ENCODE results near the gene MUC15.

MUC15 gene

DNA sequence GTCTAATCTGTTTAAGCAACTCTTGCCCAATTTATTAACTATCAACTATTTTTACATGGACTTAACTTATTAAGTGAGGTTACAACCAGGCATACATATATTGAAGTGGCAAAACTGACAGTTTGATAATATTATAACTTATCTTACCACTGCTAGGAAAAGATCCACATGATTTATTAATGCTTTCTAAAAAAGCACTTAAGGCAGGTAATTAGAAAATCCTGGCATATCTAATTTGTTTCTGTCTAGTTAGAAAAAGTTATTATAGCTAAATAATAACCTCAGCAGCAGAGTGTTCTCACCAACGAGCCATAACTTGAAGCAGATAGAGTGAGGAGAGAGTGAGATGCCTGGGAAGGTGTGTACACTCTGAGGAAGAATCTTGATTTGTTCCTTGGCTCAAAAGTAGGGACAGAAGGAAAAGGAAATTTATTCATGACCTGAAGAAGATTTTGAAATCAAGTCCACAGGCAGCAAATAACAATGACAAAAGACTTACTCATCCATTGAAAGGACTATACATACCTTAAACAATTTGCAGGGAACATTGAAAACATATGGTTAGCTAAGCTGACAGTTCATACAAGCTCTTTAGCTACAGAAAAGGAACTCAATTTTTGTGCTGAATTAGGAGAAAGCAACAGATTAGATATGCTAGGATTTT lies 7.1 kb upstream of the MUC15 start:
- no peak for FAIRE-seq
- DNase-seq (ENCODE audit: insufficient read length, low spot score) = no peak

DNA sequence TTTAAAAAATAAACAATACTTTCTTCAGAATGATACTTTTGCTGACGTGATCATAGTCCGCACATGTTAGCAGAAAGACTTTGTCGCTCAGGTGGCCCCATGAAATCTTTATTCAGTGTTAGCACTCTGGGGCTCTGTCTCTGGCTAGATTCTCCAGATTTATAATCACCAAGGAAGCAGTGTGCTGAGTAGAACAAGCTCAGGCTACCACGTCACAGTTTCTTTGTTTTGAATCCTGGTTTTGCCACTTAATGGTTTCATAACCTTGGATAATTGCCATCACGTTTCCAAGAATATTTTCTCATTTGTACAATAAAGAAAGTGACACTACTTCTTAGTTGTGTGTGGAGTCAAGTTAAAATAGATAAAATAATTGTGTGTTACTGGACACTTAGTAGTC lies 3.9 kb upstream of the MUC15 start:
- FAIRE-seq (no peak), DNase-seq (ENCODE audit: insufficient read length, low spot score) (no peak)

DNA sequence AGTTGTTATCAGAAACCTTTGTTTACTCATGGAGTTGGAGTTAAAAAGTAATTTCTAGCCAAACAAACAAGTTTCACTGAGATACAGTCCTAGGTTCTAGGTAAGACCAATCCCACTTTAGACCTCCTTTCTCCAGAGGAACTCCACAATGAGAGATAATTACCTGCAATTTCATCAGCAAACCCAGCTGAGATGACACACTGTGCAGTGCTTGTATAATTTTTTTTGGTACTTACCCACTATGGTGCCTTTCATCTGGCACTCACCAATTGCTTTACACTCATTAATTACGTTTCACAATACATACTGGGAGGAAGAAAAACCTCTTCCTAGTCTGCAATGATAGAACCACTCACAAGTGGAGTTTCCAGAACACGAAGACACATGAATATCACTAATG lies 1.8 kb upstream of the MUC15 start:
- DNase-seq (ENCODE audit: insufficient read length, low spot score) (no peak), FAIRE-seq (no peak)

DNA sequence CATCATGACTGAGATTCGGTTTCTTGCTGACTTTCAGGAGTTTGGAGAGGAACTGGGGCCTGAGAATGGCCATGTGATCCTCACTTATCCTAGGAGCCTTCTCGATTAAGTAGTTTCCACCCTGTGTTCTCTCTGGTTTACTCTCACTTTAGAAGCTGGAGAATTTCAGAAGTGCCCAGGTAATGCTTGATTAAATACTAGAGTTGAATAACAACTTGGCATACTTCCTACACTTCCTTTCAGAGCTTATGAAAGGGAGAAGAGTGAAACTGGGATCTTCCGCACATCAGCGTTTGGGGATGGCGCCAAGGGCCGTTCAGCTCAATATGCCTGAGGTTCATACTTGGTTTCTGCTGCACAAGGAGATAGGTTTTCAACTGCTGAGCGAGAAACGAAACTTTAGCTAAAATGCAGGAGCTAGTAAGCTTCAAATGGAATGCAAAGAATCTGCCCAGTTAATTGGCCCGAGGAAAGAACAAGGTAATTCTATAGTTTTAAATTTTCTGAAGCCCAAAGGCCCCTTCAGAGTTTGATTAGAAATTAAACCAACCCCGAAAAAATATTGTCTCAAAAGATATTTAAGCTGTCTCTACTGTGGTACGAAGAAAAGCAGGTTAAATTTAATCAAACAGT lies 823 bp upstream of the MUC15 start:
- FAIRE-seq = no peak

DNA sequence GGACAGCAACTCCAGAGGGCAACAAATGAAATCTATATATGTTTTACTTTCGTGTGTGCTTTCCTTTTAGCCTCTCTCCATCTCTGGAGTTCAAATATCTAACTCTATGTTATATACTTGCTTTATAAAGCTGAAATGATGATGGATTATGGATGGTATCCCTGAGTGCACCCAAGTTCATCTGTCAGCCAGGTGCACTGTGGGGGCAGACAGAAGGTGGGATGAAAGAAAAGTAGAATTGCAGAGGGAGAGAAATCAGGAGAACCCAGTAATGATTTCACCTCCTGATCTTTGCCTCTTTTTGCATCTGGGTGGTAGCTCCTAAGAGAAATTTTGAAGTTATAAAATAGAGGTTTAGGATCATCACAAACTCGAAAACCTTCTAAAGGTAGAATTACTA lies 2.4 kb downstream of the MUC15 start:
- DNase-seq (ENCODE audit: insufficient read length, low spot score) (no peak), FAIRE-seq (no peak)

More for the DNA sequence above, 823 bp upstream of the MUC15 start:
- DNase-seq (ENCODE audit: insufficient read length, low spot score) = no peak

DNA sequence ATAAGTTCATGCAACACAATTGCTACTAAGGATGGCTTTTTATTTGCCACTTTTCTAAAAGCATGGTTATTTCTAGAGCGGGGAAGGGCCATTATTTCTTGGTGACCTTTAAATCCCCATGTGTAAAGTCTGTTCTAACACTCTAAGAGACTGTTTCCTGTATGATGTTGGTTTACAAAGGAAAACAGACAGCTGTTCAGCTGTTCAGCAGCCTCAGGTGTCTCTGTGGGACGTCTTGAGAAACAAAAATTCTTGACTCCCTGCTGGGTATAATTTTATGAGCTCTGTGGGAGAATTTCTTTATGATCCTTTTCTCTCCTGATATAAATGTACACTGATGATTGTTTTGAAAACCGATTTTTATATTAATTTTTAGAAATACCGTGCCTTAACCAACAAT lies 13.9 kb downstream of the MUC15 start:
- no peak for FAIRE-seq

DNA sequence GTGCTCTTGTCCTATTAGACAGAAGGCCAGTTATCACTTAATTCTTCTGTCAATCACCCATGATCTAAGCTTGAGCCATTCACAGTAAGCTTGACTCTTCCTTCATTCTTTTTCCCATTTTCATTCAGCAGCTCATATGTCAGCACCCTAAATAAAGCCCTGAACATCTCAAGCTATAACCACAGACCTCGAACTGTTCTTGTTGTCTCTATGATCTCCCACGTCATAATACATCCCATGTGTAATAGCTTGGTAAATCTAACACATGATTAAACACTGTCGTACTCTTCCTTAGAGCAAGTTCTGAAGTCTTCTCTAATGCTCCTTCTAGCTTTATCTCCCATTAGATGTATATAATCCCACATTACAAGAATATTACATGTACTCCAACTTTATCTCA lies 14.4 kb downstream of the MUC15 start:
- FAIRE-seq = no peak
- no peak for DNase-seq (ENCODE audit: insufficient read length, low spot score)

More for the DNA sequence above, 13.9 kb downstream of the MUC15 start:
- no peak for DNase-seq (ENCODE audit: insufficient read length, low spot score)

DNA sequence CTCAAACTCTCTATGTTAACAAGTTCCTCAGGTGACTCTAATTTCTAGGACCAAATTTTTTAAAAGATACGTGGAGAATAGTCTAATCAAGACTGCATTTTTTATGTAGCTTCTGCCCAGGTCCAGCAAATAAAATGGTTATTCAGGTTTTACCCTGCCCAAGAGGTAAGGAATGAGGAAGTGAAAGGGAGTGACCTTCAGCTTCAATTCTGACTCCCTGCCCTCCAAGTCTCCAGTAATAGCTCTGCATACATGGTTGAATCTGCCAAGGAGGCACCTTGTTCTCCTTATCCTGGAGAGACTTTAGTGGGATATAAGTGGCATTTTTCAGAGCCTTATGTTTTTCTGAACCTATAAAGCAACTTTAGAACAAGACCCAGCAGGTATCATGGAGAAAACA lies 15.5 kb downstream of the MUC15 start:
- FAIRE-seq (no peak), DNase-seq (ENCODE audit: insufficient read length, low spot score) (no peak)

DNA sequence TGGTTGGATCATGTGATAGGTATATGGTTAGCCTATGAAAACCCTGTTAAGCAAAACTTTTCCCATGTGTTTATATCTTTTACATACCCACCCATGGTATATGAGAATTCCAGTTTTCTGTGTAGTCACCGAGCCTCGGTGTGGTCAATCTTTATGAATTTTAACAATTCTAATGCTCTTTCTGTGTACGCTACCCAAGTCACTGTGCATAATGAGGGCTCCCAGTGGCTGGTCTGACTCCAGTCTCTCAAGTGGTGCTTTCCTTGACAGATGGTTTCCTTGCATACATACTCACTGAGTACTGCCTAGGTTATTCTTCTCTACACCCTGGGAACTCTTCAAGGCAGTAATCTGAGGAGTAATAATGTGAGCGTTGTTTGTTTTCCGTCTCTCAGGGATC lies 17.6 kb downstream of the MUC15 start:
- no peak for FAIRE-seq

DNA sequence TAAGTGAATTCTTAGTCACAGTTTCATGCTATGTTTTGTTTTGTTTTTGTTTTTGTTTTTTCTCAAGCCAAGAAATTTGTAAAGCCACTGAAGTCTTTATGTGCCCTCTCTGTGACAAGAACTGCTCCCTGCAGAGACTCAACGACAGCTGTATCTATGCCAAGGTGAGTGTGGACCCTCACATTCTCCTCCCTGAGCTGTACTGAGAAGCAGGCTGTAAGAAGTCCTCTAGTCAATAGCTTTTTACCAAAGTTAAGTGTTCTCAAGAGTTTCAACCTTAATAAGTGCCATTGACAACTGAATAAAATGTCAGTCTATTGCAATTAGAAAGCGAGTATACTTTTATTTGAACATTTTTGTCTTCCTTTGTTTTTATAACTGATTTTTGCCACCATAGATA lies 18.9 kb downstream of the MUC15 start:
- DNase-seq (ENCODE audit: insufficient read length, low spot score) = no peak
- FAIRE-seq = no peak

More for the DNA sequence above, 17.6 kb downstream of the MUC15 start:
- DNase-seq (ENCODE audit: insufficient read length, low spot score) = no peak

DNA sequence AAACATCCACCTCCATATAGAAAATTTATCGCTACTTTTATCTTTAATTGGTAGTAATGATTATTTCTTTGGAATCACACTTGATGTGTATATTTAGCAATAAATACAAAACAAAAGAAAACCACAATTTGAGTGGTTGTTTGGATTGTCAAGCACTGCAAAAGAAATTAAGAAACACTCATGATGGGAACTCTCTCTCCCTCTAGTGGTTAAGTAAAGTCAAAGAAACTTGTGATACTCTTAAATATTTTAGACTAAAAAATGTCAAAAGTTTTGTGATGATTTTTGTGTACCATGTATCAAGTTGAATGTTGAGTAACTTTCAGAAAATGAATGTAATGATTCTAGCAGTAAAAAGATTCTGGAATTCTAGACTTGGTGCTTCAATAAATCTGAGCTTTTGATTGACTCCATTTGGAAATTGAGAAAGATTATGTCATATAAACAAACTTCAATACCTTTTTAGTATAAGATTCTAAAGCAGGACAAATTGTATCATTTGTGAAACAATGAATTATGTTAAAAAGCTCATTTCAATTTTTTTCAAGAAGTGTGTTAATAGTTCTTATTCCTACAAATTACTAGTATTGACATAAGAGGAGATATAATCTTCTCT lies 20.8 kb downstream of the MUC15 start:
- DNase-seq (ENCODE audit: insufficient read length, low spot score) (no peak), FAIRE-seq (no peak)

DNA sequence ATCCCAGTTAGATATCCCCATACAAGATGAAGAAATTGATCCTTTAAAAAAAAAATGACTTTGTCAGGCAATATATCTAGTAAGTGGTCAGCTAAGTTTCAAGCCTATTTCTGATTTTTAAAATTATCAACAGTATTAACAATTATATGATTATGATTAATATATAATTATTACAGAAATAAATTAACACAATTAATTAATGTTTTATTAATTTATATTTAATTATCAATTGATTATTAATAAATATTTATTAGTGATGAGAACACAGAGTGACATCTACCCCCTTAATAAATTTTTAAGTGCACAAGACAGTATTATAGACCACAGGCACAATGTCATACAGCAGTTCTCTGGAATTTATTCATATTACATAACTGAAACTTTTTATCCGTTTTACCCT lies 22.0 kb downstream of the MUC15 start:
- FAIRE-seq = no peak
- DNase-seq (ENCODE audit: insufficient read length, low spot score) = no peak

DNA sequence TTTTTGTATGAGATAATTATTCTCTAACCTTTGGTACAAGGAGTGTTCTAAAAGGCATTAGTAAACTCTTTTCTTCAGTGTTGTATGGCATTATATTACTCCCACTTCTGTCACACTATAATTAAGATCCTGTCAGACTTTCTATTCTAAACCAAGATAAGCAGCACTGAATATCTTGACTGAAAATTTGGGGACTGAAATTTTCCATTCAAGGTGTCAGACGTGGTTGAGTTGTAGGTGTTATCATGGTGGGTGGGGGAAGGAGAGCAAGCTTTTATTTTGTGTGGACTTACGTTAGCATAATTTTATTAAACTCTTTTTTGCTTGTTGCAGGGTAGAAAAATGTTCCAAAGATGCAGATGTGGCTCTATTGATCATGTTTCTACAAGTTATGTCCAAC lies 22.9 kb downstream of the MUC15 start:
- DNase-seq (ENCODE audit: insufficient read length, low spot score) = no peak
- FAIRE-seq = no peak

DNA sequence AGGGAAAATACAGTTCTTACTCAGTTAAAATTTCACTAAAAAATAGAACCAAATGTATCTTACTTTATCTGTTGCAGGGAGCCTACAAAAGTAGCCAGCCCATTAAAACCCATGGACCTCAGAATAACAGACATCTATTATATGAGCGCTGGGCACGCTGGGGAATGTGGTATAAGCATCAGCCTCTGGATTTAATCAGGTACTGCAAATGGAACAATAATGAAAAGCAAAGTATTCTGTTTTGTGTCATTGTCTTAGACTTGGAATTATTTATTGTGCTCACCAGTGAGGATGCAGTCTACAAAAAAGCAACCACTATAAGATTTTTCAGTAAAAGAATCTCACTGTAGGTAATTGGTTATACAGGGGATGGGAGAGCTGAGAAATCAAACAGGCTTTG lies 30.2 kb downstream of the MUC15 start:
- DNase-seq (ENCODE audit: insufficient read length, low spot score) (no peak), FAIRE-seq (no peak)

DNA sequence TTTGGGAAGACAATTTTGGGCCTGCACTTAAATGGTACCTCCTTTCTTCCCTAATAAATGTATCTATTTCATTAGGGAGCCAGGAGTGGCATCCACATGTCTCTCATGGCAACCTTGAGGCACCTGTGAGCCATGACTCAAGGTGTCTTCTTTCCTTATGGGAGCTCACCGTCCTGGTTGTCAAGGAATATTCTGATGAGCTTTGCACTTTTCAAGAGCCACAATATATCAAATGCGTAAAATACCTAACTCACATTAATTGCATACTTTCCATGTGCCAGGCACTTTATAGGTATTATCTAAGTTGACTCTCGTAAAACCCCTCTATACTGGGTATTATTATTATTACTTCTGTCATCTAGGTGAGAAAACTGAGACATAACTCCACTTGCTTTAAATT lies 32.5 kb downstream of the MUC15 start:
- FAIRE-seq (no peak), DNase-seq (ENCODE audit: insufficient read length, low spot score) (no peak)

DNA sequence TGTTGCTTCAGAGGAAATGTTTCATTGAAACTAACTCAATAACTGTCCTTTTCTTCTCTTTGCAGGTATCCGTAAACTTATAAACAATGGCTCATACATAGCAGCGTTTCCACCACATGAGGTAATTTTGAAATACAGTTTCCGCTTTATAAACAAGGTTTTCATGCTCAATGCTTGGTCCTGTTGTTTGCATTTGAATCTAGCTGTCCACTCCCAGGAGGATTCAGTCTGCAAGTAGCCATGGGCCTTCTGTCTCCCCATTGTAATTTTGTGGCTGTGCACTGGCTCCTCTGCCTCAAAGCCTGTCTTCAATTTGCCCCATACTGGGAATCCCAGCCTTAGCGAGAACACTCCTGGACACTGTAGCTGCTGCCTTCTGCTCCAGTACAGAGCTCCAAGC lies 34.7 kb downstream of the MUC15 start:
- no peak for DNase-seq (ENCODE audit: insufficient read length, low spot score)
- no peak for FAIRE-seq

DNA sequence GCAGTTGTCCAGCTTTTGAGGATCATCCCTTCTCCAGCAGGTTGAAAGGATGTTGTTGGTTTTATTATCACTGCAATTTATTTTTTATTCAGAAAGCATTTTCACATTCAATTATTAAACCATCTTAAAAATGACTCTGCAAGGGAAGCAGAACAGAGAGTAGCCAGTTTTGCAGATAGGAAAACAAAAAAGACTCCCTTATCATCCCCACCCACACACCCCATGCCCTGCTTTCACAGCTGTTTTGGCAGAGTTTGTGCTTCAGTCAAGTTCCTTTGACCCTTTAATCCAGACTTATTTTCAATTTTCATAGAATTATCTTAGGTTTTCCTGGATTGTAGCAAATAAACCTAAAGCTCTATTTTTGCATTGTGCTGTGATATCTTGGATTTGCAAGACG lies 44.4 kb downstream of the MUC15 start:
- no peak for DNase-seq (ENCODE audit: insufficient read length, low spot score)
- FAIRE-seq = no peak

DNA sequence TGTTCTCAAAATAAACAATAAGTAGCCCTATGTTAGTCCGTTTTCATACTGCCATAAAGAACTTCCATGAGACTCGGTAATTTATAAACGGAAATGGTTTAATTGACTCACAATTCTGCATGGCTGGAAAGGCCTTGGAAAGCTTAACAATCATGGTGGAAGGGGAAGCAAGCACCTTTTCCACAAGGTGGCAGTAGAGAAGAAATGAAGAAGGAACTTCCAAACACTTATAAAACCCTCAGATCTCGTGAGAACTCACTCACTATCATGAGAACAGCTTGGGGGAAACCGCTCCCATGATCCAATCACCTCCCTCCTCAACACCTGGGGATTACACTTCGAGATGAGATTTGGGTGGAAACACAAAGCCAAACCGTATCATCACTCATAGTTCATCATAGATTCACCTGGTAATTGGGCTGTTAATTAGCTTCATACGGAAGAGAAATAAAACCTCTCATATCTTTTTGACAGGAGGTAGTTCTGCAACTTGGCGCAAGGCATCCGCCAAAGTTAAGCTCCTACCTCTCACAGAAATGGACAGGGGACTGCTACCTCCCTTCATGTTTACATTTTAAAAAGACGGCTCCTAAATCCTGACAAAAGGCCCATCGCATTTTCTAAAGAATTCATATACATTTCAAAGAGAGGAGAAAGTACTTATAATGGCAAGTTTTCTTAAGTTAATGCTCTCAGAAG lies 49.0 kb downstream of the MUC15 start:
- DNase-seq (ENCODE audit: insufficient read length, low spot score) = no peak
- no peak for FAIRE-seq

DNA sequence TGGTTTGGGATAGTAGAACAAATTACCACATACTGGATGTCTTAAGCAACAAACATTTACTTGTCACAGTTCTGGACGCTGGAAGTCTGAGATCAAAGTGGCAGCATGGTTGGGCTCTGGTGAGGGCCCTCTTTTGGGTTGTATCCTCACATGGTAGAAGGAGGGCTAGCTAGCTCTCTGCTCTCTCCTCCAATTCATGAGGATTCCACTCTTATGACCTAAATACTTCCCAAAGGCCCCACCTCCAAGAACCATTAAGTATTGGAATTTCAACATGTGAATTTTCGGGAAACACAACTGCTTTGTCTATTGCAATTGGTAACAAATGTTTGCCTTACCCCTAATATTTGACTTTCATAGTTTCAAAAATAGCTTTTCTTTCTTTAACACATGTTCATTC lies 52.6 kb downstream of the MUC15 start:
- FAIRE-seq = no peak
- DNase-seq (ENCODE audit: insufficient read length, low spot score) = no peak

DNA sequence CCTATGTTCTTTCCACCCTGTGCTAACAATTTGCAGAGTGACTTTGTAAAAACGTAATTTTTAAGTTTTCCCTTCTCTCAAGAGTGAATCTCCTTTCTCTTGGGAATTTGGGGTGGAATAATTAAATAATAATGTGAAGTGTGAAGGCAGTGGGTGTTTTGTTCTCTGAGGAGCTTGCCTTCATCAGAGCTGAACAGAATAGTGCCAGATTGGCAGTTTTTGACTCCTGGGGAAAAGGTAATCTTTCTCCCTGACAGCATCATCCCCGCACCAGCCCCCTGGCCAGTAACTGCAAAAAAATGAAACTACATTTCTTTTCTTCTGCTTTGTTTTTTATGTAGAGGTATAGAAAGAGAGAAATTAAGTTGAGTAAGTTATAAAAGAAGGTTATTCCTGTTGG lies 59.9 kb downstream of the MUC15 start:
- no peak for FAIRE-seq
- no peak for DNase-seq (ENCODE audit: insufficient read length, low spot score)

DNA sequence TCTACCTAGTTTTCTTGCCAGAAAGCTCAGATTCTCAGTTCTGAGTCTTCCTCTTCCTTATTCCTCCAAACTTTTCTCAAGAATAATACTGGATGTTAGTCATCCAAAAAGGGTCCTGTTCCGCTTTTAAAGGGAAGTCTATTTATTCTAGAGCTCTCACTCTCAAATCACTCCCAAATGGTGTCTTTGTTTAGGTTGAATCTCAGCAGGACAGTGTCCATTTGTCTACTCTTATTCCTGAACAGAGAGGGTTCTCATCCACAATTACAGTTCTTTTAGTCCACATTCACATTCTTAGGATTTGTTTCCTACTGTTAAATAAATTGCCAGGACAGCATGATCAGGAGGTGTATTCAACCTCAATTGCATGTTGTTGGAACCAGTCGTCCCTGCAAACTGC lies 61.3 kb downstream of the MUC15 start:
- DNase-seq (ENCODE audit: insufficient read length, low spot score) (no peak), FAIRE-seq (no peak)

DNA sequence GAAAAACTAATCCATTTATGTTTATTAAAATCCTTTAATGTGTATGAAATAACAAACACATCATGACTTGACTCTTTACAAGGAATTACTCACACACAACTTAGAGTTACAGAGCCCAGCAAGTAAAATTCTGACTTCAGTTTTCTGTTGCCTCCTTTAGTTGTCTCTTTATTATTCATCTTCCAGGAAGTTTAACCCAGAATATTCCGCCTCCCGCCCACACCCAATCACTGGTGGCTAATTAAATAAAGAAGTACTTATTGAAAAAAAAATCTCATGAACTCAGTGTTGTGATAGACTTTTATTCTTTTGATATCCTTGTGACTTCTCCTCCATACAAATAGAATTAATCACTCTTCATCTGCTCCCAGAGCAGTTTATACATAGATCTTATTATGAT lies 61.9 kb downstream of the MUC15 start:
- DNase-seq (ENCODE audit: insufficient read length, low spot score) (no peak), FAIRE-seq (no peak)

All from GM19239 (cell line).